Measurements from ENCODE around the gene SPOPL. TPM values are rescaled to one million over a fixed set of nuclear protein-coding genes. Genes with fewer than 3 reads are reported as not detected.
"Not testable (repeated sequence)": the region's sequence is repeated elsewhere in the genome, so short reads cannot be mapped to it uniquely, and the experiment has no call there.

SPOPL gene
- total and polyA plus RNA-seq, 5 donors from 2014 or later: 1.3 to 16.2 (median 2.8) TPM

DNA sequence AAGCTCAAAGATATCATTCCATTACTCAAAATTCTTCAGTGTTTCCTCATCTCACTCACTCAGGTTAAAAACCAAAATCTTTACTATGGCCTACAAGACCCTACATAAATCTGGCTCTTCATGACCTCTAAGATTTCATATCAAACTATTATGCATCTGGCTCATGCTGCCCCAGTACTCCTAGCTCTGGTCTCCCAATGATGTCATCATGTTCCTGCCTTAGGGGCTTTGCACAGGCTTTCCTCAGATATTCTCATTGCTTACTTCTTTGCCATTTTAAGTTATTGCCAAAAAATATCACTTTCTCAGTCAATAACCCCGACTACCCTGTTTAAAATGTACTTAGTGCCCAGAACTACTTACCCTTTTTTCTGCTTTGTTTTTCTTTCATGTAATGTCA, 33.0 kb upstream of the SPOPL start:
- H3K9me3 ChIP-seq (ENCODE audit: control insufficient read depth in 2 of 2, low read length in 2 of 2): no peaks in the 10 kb centered on the region
- H3K36me3 ChIP-seq (ENCODE audit: control insufficient read depth, insufficient read depth, low read length): no peaks in the 10 kb centered on the region
- H3K4me1 ChIP-seq (ENCODE audit: control insufficient read depth, insufficient read depth, low read length, poor library complexity, severe bottlenecking): no peaks in the 10 kb centered on the region
- Mint-ChIP-seq H3K36me3 (no peaks in the 10 kb centered on the region), H3K9me3 (peaks cover 0 to 5% (median 4%) of the 10 kb centered on the region in 7 donors), H3K27ac (no peak overlapping the region), H3K27me3 (peaks cover 4% of the 10 kb centered on the region), H3K4me1 (no peaks in the 10 kb centered on the region), H3K4me3 (no peak overlapping the region)
- no peak overlapping the region for H3K4me3 ChIP-seq (ENCODE audit: low read depth, low read length)
- DNase-seq (no peak), ATAC-seq (ENCODE audit: low read depth in 2 of 2) (no peak)
- H3K27ac ChIP-seq (ENCODE audit: insufficient read depth, low read length, poor library complexity, severe bottlenecking): no peak overlapping the region
- no peaks in the 10 kb centered on the region for H3K27me3 ChIP-seq (ENCODE audit: control insufficient read depth, insufficient read depth, low read length)

DNA sequence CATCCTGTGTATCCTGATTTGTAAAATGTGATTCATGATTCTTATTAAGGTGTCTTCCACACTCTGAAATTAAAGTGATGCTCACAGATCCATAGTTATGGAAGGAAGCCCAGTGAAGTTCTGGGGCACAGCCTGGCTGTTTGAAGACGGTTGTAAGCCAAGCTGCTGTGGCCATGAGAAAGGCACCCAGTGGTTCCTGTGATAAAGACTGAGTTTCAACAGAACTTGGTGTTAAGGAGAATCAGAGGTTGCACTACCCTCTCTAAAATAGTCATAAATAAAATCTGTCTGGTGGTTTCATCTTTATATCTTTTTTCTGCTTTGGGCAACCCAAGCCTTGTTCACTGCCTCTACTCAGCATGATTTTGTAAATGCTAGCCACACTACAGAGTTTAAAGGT, 32.2 kb upstream of the SPOPL start:
- no peaks in the 10 kb centered on the region for H3K36me3 Mint-ChIP-seq
- peaks cover 4% of the 10 kb centered on the region for H3K27me3 Mint-ChIP-seq
- H3K4me1 Mint-ChIP-seq: no peaks in the 10 kb centered on the region
- Histone ChIP-seq H3K36me3 (ENCODE audit: control insufficient read depth, insufficient read depth, low read length) (no peaks in the 10 kb centered on the region), H3K4me3 (ENCODE audit: low read depth, low read length) (no peak overlapping the region), H3K9me3 (ENCODE audit: control insufficient read depth in 2 of 2, low read length in 2 of 2) (no peaks in the 10 kb centered on the region), H3K4me1 (ENCODE audit: control insufficient read depth, insufficient read depth, low read length, poor library complexity, severe bottlenecking) (no peaks in the 10 kb centered on the region), H3K27ac (ENCODE audit: insufficient read depth, low read length, poor library complexity, severe bottlenecking) (no peak overlapping the region), H3K27me3 (ENCODE audit: control insufficient read depth, insufficient read depth, low read length) (no peaks in the 10 kb centered on the region)
- H3K4me3 Mint-ChIP-seq: no peak overlapping the region
- no peak overlapping the region for H3K27ac Mint-ChIP-seq
- H3K9me3 Mint-ChIP-seq: peaks cover 0 to 4% (median 4%) of the 10 kb centered on the region in 7 donors
- no peak for DNase-seq
- no peak for ATAC-seq (ENCODE audit: low read depth in 2 of 2)

DNA sequence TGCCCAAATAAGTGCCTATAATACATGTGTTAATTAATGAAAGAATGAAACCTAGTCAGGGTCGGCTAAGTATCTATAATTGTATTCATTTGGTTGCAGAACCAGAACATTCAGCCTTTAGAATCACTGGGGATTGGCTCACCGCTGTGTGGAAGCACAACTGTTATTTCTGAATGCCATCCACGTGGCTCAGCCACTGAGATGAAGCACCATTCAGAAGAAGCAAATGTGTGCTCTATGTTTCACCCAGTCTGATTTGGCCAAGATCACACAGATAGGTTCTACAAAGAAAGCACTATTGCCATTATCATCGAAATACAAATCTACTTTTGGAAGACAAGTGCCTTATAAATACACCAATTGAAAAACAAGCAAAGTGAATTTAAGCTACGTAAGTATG, 30.6 kb upstream of the SPOPL start:
- Histone ChIP-seq H3K27me3 (ENCODE audit: control insufficient read depth, insufficient read depth, low read length) (no peaks in the 10 kb centered on the region), H3K27ac (ENCODE audit: insufficient read depth, low read length, poor library complexity, severe bottlenecking) (no peak overlapping the region), H3K4me1 (ENCODE audit: control insufficient read depth, insufficient read depth, low read length, poor library complexity, severe bottlenecking) (no peaks in the 10 kb centered on the region), H3K36me3 (ENCODE audit: control insufficient read depth, insufficient read depth, low read length) (no peaks in the 10 kb centered on the region), H3K4me3 (ENCODE audit: low read depth, low read length) (no peak overlapping the region), H3K9me3 (ENCODE audit: control insufficient read depth in 2 of 2, low read length in 2 of 2) (no peaks in the 10 kb centered on the region)
- Mint-ChIP-seq H3K9me3 (peaks cover 0 to 4% (median 0%) of the 10 kb centered on the region in 7 donors), H3K27ac (no peak overlapping the region), H3K4me1 (no peaks in the 10 kb centered on the region), H3K27me3 (peaks cover 4% of the 10 kb centered on the region), H3K36me3 (no peaks in the 10 kb centered on the region), H3K4me3 (no peak overlapping the region)
- DNase-seq: no peak
- no peak for ATAC-seq (ENCODE audit: low read depth in 2 of 2)

DNA sequence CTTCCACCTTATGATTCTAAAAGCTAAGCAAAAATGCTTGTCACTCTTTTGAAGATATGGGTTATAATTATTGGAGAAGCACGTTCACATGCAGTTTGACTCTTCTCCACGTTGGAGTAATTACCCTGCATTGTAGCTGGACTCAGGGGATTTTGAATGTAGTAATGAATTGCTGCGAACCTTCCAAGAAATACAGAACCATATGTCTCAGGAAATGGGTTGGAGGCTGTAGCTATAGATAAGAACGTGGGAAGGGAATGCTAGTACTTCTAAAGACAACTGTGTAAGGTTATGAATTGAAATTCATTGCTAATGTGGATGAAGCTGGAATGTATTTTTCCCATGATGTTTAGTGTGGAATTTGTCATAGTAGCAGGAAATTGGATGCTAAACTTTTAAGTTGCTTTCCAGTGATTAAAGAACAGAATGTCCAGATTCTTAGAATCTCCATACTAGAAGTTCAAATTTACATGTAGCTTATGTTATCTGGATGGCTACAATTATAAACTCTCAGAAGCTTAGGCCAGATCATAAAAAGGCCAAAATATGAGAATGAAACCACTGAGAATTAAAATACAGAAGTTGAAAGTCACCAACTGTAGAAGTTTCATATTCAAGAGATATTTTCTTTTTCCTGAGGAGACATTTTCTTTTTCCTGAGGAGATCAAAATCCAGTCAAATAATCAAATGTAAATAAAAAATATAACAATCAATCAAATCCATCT, 27.3 kb upstream of the SPOPL start:
- no peak for ATAC-seq (ENCODE audit: low read depth in 2 of 2)
- no peaks in the 10 kb centered on the region for H3K36me3 ChIP-seq (ENCODE audit: control insufficient read depth, insufficient read depth, low read length)
- H3K27ac Mint-ChIP-seq: no peak overlapping the region

DNA sequence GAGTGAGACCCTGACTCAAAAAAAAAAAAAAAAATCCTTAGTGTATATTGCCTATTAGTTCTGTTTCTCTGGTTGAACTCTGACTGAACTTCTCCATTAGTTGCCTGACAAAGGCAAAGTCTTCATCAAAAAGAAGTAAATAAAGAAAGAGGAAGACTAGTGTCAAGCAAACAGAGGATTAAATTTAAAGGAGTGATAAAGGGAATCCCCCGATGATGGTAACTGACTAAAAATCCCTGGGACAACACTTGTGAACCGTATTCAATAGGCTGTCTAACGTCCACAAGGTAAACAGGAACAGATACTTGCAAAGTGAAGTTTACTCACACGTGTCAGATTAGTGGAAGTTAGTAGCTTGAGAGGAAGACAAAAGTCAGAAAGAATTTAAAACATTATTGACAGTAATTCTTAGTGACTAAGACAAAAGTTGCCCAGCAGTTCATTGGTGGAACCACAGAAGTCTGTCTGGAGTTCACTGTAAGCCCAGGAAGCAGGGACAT, 26.2 kb upstream of the SPOPL start:
- no peak overlapping the region for H3K4me3 ChIP-seq (ENCODE audit: low read depth, low read length)
- ATAC-seq (ENCODE audit: low read depth in 2 of 2): no peak

More for the DNA sequence above, 27.3 kb upstream of the SPOPL start:
- Mint-ChIP-seq H3K4me1 (no peaks in the 10 kb centered on the region), H3K4me3 (no peak overlapping the region), H3K9me3 (no peaks in the 10 kb centered on the region), H3K27me3 (peaks cover 4% of the 10 kb centered on the region), H3K36me3 (no peaks in the 10 kb centered on the region)
- Histone ChIP-seq H3K27me3 (ENCODE audit: control insufficient read depth, insufficient read depth, low read length) (no peaks in the 10 kb centered on the region), H3K4me3 (ENCODE audit: low read depth, low read length) (no peak overlapping the region), H3K4me1 (ENCODE audit: control insufficient read depth, insufficient read depth, low read length, poor library complexity, severe bottlenecking) (no peaks in the 10 kb centered on the region), H3K9me3 (ENCODE audit: control insufficient read depth in 2 of 2, low read length in 2 of 2) (no peaks in the 10 kb centered on the region), H3K27ac (ENCODE audit: insufficient read depth, low read length, poor library complexity, severe bottlenecking) (no peak overlapping the region)
- no peak for DNase-seq

DNA sequence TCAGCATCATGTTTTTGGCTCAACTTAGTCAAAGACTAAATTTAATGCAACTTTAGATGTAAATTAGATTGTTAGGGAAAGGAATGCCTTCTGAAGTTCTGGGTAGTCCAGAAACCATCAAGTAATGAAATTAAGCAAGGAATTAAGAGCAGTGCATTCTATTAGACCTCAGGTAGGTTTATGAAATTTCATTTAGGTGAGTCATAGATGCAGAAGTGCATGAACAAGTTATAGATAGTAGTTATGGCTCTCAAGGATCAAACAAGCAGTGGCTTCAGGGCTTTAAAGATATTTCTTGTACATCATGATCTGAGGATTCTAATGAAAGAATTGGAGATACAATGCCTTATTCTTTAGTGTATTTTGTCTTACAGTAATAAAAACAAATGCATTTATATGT, 25.4 kb upstream of the SPOPL start:
- Histone ChIP-seq H3K27ac (ENCODE audit: insufficient read depth, low read length, poor library complexity, severe bottlenecking) (no peak overlapping the region), H3K4me3 (ENCODE audit: low read depth, low read length) (no peak overlapping the region), H3K9me3 (ENCODE audit: control insufficient read depth in 2 of 2, low read length in 2 of 2) (no peaks in the 10 kb centered on the region), H3K4me1 (ENCODE audit: control insufficient read depth, insufficient read depth, low read length, poor library complexity, severe bottlenecking) (no peaks in the 10 kb centered on the region), H3K27me3 (ENCODE audit: control insufficient read depth, insufficient read depth, low read length) (no peaks in the 10 kb centered on the region), H3K36me3 (ENCODE audit: control insufficient read depth, insufficient read depth, low read length) (no peaks in the 10 kb centered on the region)
- H3K27me3 Mint-ChIP-seq: no peaks in the 10 kb centered on the region
- no peaks in the 10 kb centered on the region for H3K4me1 Mint-ChIP-seq
- H3K4me3 Mint-ChIP-seq: no peak overlapping the region
- H3K36me3 Mint-ChIP-seq: no peaks in the 10 kb centered on the region
- ATAC-seq (ENCODE audit: low read depth in 2 of 2): no peak
- DNase-seq: no peak
- peaks cover 0 to 1% (median 0%) of the 10 kb centered on the region in 7 donors for H3K9me3 Mint-ChIP-seq
- no peak overlapping the region for H3K27ac Mint-ChIP-seq

More for the DNA sequence above, 26.2 kb upstream of the SPOPL start:
- peaks cover 3% of the 10 kb centered on the region for H3K27me3 Mint-ChIP-seq
- Histone ChIP-seq H3K9me3 (ENCODE audit: control insufficient read depth in 2 of 2, low read length in 2 of 2) (no peaks in the 10 kb centered on the region), H3K27me3 (ENCODE audit: control insufficient read depth, insufficient read depth, low read length) (no peaks in the 10 kb centered on the region), H3K4me1 (ENCODE audit: control insufficient read depth, insufficient read depth, low read length, poor library complexity, severe bottlenecking) (no peaks in the 10 kb centered on the region), H3K27ac (ENCODE audit: insufficient read depth, low read length, poor library complexity, severe bottlenecking) (no peak overlapping the region), H3K36me3 (ENCODE audit: control insufficient read depth, insufficient read depth, low read length) (no peaks in the 10 kb centered on the region)
- no peaks in the 10 kb centered on the region for H3K9me3 Mint-ChIP-seq
- no peak overlapping the region for H3K4me3 Mint-ChIP-seq
- DNase-seq: no peak
- H3K36me3 Mint-ChIP-seq: no peaks in the 10 kb centered on the region
- no peaks in the 10 kb centered on the region for H3K4me1 Mint-ChIP-seq
- no peak overlapping the region for H3K27ac Mint-ChIP-seq

DNA sequence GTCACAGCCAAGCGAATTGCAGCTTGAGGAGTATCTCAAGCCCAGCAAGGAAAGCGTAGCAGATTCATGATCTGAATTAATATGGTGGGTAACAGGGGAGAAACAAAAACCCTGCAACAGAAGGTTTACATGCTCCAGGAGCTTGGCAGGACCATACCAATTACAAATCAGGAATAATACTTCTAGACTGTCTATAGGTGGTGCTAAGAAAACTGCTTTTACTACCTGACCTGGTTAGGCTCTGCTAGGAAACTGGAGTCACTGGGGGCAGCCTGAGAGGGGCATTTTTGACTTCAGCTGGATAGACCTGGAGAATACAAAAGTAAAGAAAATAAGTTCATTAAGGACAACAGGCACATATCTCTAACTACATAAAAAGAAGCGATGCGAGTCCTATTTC, 24.6 kb upstream of the SPOPL start:
- ATAC-seq (ENCODE audit: low read depth in 2 of 2) (no peak), DNase-seq (no peak)

DNA sequence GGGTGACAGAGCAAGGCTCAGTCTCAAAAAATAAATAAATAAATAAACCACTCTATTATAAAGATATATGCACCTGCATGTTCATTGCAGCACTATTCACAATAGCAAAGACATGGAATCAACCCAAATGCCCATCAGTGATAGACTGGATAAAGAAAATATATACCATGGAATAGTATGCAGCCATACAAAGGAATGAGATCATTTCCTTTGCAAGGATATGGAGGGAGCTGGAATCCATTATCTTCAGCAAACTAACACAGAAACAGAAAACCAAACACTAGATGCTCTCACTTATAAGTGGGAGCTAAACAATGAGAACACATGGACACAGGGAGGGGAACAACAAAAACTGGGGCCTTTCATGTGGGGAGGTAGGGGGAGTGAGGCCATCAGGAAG, 18.8 kb upstream of the SPOPL start:
- not testable (repeated sequence) for H3K4me1 ChIP-seq (ENCODE audit: control insufficient read depth, insufficient read depth, low read length, poor library complexity, severe bottlenecking); H3K9me3 Mint-ChIP-seq; H3K9me3 ChIP-seq (ENCODE audit: control insufficient read depth in 2 of 2, low read length in 2 of 2); H3K4me3 ChIP-seq (ENCODE audit: low read depth, low read length); H3K27ac ChIP-seq (ENCODE audit: insufficient read depth, low read length, poor library complexity, severe bottlenecking); H3K4me3 Mint-ChIP-seq; H3K27me3 ChIP-seq (ENCODE audit: control insufficient read depth, insufficient read depth, low read length); H3K36me3 Mint-ChIP-seq; ATAC-seq (ENCODE audit: low read depth in 2 of 2); DNase-seq; H3K36me3 ChIP-seq (ENCODE audit: control insufficient read depth, insufficient read depth, low read length); H3K4me1 Mint-ChIP-seq; H3K27ac Mint-ChIP-seq; H3K27me3 Mint-ChIP-seq

More for the DNA sequence above, 24.6 kb upstream of the SPOPL start:
- peaks cover 0 to 1% (median 0%) of the 10 kb centered on the region in 7 donors for H3K9me3 Mint-ChIP-seq
- H3K4me1 Mint-ChIP-seq: no peaks in the 10 kb centered on the region
- Histone ChIP-seq H3K4me3 (ENCODE audit: low read depth, low read length) (no peak overlapping the region), H3K27ac (ENCODE audit: insufficient read depth, low read length, poor library complexity, severe bottlenecking) (no peak overlapping the region), H3K9me3 (ENCODE audit: control insufficient read depth in 2 of 2, low read length in 2 of 2) (no peaks in the 10 kb centered on the region), H3K27me3 (ENCODE audit: control insufficient read depth, insufficient read depth, low read length) (no peaks in the 10 kb centered on the region), H3K36me3 (ENCODE audit: control insufficient read depth, insufficient read depth, low read length) (no peaks in the 10 kb centered on the region), H3K4me1 (ENCODE audit: control insufficient read depth, insufficient read depth, low read length, poor library complexity, severe bottlenecking) (no peaks in the 10 kb centered on the region)
- H3K27ac Mint-ChIP-seq: no peak overlapping the region
- no peaks in the 10 kb centered on the region for H3K36me3 Mint-ChIP-seq
- H3K27me3 Mint-ChIP-seq: no peaks in the 10 kb centered on the region
- no peak overlapping the region for H3K4me3 Mint-ChIP-seq
